Natural killer cell (primary cell): ENCODE data around the gene P2RX4. TPM values are rescaled to one million over a fixed set of nuclear protein-coding genes. Genes with fewer than 3 reads are reported as not detected.

ENCODE experiments used
- ATAC-seq, 3 donors: fragments of 150-1000 bp in 2 of 3; fragments of 200-7000 bp in 1 of 3; cut with Tn5 transposase; 1 replicate in 1 of 3; 2 replicates in 2 of 3; pipeline ENCODE4 v1.10.0; 2021; ENCODE audit warnings: mild to moderate bottlenecking in 2 of 3, moderate library complexity in 2 of 3
- DNase-seq, 2 donors: peaks; one replicate each; pipeline versions ENCODE4 v3.0.0 to v3.0.0-alpha.2; 2013 to 2021; ENCODE audit warnings: mixed read lengths in 1 of 2
- H3K27ac ChIP-seq: one replicate; pipeline ENCODE4 v1.5.1; 2013; ENCODE audit warnings: mild to moderate bottlenecking, low read length
- H3K27me3 ChIP-seq: one replicate; pipeline ENCODE4 v1.6.1; 2013; ENCODE audit warnings: low read length; ENCODE audit not compliant: control insufficient read depth, insufficient read depth
- H3K36me3 ChIP-seq: one replicate; pipeline ENCODE4 v1.6.1; 2013; ENCODE audit warnings: low read length; ENCODE audit not compliant: control insufficient read depth, insufficient read depth
- H3K4me1 ChIP-seq: one replicate; pipeline ENCODE4 v1.6.1; 2013; ENCODE audit warnings: low read length; ENCODE audit not compliant: control insufficient read depth, insufficient read depth
- H3K4me3 ChIP-seq: one replicate; pipeline ENCODE4 v1.5.1; 2013; ENCODE audit warnings: low read length
- H3K9me3 ChIP-seq: one replicate; pipeline ENCODE4 v1.6.1; 2013; ENCODE audit warnings: low read length; ENCODE audit not compliant: control insufficient read depth, insufficient read depth
- H3K27ac Mint-ChIP-seq, 2 donors: one replicate each; pipeline ENCODE4 v1.8.0; 2022; ENCODE audit warnings: mild to moderate bottlenecking in 2 of 2, mixed read lengths in 2 of 2, moderate library complexity in 1 of 2
- H3K27me3 Mint-ChIP-seq, 2 donors: one replicate each; pipeline ENCODE4 v1.8.0; 2022; ENCODE audit warnings: low read depth in 2 of 2, mixed read lengths in 2 of 2
- H3K36me3 Mint-ChIP-seq: one replicate; pipeline ENCODE4 v1.8.0; 2022; ENCODE audit warnings: mixed read lengths
- H3K4me1 Mint-ChIP-seq, 2 donors: one replicate each; pipeline ENCODE4 v1.8.0; 2022; ENCODE audit warnings: mixed read lengths in 2 of 2
- H3K4me3 Mint-ChIP-seq: one replicate; pipeline ENCODE4 v1.8.0; 2022; ENCODE audit warnings: mild to moderate bottlenecking, moderate library complexity, mixed read lengths
- H3K9me3 Mint-ChIP-seq, 2 donors: one replicate each; pipeline ENCODE4 v1.8.0; 2022; ENCODE audit warnings: mixed read lengths in 2 of 2
- WGBS: methylation state at CpG from one replicate; pipeline ENCODE4 v1.1.7; 2013; ENCODE audit warnings: missing lambda C conversion rate; ENCODE audit not compliant: insufficient coverage; 5-methylcytosine and 5-hydroxymethylcytosine counted together
- intact Hi-C: fragments of 100-400 bp; cut with micrococcal nuclease; formaldehyde crosslinking; loops from one replicate; pipeline ENCODE4 v1.14.2; 2022
- total RNA-seq, 4 donors: library from RNA; stranded (reverse); fragments of 120-200 nt in 1 of 4; gene quantifications; one replicate each; pipeline versions ENCODE4 v1.2.3 to v1.2.4, GENCODE V29; 2013 to 2022
- TF ChIP-seq, protein P1 (sequence below): fragments of 200-600 bp; IDR thresholded peaks from one replicate; pipeline ENCODE4 v1.8.0; 2022; ENCODE audit warnings: antibody characterized with exemption

The P2RX4 gene
- total RNA-seq, 3 donors from 2014 or later (not counting 1 experiment from before 2014, with no cell fraction given) = 34.8 to 39.3 (median 38.2) TPM

DNA sequence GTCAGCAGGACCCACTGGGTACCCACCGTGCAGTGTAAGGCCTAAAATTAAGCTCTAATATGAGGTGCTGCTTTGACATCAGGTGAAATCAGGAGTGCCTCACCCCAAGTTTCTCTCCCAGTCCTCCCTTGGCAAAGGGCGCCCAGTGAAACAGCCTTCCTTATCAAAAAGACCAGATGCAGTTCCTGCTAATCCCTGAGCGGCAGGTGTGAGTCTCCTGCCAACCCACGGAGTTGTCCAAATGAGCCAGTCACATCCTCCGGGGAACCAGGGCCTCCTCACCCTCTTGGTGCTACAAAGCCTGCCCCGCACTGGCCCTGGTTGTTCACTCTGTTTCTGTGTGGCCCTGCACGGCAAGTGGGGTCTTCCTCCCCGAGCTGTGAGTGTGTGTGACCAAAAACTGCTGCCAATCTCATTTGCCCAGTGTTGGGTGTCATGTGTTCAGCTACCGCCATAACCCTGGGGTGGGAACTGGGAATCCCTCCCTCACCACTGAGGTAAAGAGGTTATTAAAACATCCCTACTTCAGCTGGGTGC lies 20.2 kb upstream of the P2RX4 start:
- Mint-ChIP-seq H3K4me3 (no peak overlapping the region), H3K36me3 (no peaks in the 10 kb centered on the region), H3K4me1 (no peaks in the 10 kb centered on the region), H3K9me3 (no peaks in the 10 kb centered on the region), H3K27me3 (no peaks in the 10 kb centered on the region), H3K27ac (no peak overlapping the region)
- TF ChIP-seq, protein P1, sequence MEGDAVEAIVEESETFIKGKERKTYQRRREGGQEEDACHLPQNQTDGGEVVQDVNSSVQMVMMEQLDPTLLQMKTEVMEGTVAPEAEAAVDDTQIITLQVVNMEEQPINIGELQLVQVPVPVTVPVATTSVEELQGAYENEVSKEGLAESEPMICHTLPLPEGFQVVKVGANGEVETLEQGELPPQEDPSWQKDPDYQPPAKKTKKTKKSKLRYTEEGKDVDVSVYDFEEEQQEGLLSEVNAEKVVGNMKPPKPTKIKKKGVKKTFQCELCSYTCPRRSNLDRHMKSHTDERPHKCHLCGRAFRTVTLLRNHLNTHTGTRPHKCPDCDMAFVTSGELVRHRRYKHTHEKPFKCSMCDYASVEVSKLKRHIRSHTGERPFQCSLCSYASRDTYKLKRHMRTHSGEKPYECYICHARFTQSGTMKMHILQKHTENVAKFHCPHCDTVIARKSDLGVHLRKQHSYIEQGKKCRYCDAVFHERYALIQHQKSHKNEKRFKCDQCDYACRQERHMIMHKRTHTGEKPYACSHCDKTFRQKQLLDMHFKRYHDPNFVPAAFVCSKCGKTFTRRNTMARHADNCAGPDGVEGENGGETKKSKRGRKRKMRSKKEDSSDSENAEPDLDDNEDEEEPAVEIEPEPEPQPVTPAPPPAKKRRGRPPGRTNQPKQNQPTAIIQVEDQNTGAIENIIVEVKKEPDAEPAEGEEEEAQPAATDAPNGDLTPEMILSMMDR = no peak
- H3K4me3 ChIP-seq = no peak overlapping the region
- no peaks in the 10 kb centered on the region for H3K4me1 ChIP-seq
- H3K9me3 ChIP-seq = no peaks in the 10 kb centered on the region
- peaks cover 2% of the 10 kb centered on the region for H3K36me3 ChIP-seq
- H3K27ac ChIP-seq = no peak overlapping the region
- intact Hi-C loops = no loop called here
- DNase-seq = no peak
- H3K27me3 ChIP-seq = no peaks in the 10 kb centered on the region
- 84% methylated on average over 9 of the region's 9 CpGs for WGBS
- no peak for ATAC-seq

DNA sequence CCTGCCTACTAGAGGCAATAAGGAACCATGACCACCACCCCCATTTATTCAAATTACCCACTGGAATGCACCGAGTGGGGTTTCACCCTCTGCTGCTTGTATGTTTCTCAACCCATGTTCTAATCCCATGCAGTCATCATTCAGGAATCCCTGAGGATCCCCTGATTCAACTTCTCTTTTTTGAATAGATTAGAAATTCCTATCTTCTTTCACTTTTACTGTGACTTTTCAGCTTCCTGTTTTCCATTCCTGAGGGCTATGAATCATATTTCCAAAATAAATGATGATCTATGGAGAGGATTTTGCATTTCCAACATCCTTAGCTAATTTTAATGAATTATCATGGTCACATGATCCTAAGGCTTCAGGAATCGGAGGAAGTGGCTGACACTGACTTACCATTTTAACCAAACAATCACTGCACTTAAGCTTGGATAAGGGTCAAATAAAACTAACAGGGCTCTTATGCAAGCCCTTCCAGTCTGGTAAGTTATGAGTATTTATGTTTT lies 19.4 kb upstream of the P2RX4 start:
- H3K27me3 Mint-ChIP-seq = no peaks in the 10 kb centered on the region
- Histone ChIP-seq H3K9me3 (no peaks in the 10 kb centered on the region), H3K4me1 (no peaks in the 10 kb centered on the region), H3K27ac (no peak overlapping the region), H3K36me3 (no peaks in the 10 kb centered on the region), H3K4me3 (no peak overlapping the region), H3K27me3 (no peaks in the 10 kb centered on the region)
- DNase-seq (peak in 1 of 2 donors; percentile 8), ATAC-seq (no peak)
- TF ChIP-seq, protein P1 = no peak
- no peak overlapping the region for H3K4me3 Mint-ChIP-seq
- no peaks in the 10 kb centered on the region for H3K4me1 Mint-ChIP-seq
- intact Hi-C loops = no loop called here
- no peak overlapping the region for H3K27ac Mint-ChIP-seq
- WGBS = 75% methylated on average over 2 of the region's 2 CpGs
- no peaks in the 10 kb centered on the region for H3K9me3 Mint-ChIP-seq
- no peaks in the 10 kb centered on the region for H3K36me3 Mint-ChIP-seq

DNA sequence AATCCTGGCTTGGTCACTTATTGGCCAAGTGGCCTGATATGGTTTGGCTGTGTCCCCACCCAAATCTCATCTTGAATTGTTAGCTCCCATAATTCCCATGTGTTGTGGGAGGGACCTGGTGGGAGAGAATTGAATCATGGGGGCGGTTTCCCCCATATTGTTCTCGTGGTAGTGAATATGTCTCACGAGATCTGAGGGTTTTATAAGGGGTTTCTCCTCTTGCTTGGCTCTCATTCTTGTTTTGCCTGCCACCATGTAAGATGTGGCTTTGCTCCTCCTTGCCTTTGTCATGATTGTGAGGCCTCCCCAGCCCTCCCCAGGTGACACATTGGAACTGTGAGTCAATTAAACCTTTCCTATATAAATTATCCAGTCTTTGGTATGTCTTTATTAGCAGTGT lies 18.8 kb upstream of the P2RX4 start:
- DNase-seq = no peak
- Histone ChIP-seq H3K9me3 (no peaks in the 10 kb centered on the region), H3K36me3 (no peaks in the 10 kb centered on the region), H3K27ac (no peak overlapping the region), H3K4me1 (no peaks in the 10 kb centered on the region), H3K27me3 (no peaks in the 10 kb centered on the region), H3K4me3 (no peak overlapping the region)
- H3K27me3 Mint-ChIP-seq = no peaks in the 10 kb centered on the region
- H3K27ac Mint-ChIP-seq = no peak overlapping the region
- H3K9me3 Mint-ChIP-seq = no peaks in the 10 kb centered on the region
- TF ChIP-seq, protein P1 = no peak
- ATAC-seq = no peak
- no peaks in the 10 kb centered on the region for H3K36me3 Mint-ChIP-seq
- H3K4me3 Mint-ChIP-seq = no peak overlapping the region
- H3K4me1 Mint-ChIP-seq = no peaks in the 10 kb centered on the region
- 85% methylated on average over 3 of the region's 3 CpGs for WGBS
- intact Hi-C loops = no loop called here

DNA sequence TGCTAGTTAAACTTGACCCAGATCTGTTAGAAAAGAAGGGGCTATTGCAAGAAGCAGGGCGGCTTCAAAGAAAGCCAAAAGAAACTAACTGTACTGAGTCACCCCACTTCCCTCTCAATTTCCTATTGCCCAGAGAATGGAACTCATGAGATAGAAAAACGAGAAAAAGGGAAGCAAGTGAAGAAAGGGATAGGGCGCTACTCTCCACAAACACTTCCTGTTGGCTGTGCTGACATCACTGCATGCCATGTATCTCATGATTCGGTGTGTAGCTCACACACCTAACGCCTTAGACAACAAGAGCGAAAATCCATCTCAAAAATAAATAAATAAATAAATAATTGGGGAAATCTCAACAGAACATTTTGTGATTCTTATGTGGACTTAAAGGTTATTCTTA lies 13.0 kb upstream of the P2RX4 start:
- Mint-ChIP-seq H3K27ac (peak overlapping the region in 1 of 2 donors; percentile 75), H3K9me3 (no peaks in the 10 kb centered on the region), H3K4me3 (no peak overlapping the region), H3K27me3 (peaks cover 0 to 2% of the 10 kb centered on the region in 2 donors), H3K4me1 (peaks cover 0 to 5% of the 10 kb centered on the region in 2 donors), H3K36me3 (no peaks in the 10 kb centered on the region)
- peak; percentile 66 to 78 (median 74) for ATAC-seq
- Histone ChIP-seq H3K4me3 (no peak overlapping the region), H3K4me1 (peaks cover 5% of the 10 kb centered on the region), H3K27ac (no peak overlapping the region), H3K36me3 (no peaks in the 10 kb centered on the region), H3K9me3 (no peaks in the 10 kb centered on the region), H3K27me3 (no peaks in the 10 kb centered on the region)
- intact Hi-C loops = no loop called here
- 10% methylated on average over 3 of the region's 6 CpGs for WGBS
- TF ChIP-seq, protein P1 = no peak
- DNase-seq = peak in 1 of 2 donors; percentile 48
